ENCODE measurements around the gene VMP1. TPM values are rescaled to one million over a fixed set of nuclear protein-coding genes. Genes with fewer than 3 reads are reported as not detected.

Gene VMP1
- total and polyA plus RNA-seq, 2 of the 13 experiments (the other 11 are each of a cell fraction or from before 2014, with no cell fraction given), result 186 to 271 TPM

DNA sequence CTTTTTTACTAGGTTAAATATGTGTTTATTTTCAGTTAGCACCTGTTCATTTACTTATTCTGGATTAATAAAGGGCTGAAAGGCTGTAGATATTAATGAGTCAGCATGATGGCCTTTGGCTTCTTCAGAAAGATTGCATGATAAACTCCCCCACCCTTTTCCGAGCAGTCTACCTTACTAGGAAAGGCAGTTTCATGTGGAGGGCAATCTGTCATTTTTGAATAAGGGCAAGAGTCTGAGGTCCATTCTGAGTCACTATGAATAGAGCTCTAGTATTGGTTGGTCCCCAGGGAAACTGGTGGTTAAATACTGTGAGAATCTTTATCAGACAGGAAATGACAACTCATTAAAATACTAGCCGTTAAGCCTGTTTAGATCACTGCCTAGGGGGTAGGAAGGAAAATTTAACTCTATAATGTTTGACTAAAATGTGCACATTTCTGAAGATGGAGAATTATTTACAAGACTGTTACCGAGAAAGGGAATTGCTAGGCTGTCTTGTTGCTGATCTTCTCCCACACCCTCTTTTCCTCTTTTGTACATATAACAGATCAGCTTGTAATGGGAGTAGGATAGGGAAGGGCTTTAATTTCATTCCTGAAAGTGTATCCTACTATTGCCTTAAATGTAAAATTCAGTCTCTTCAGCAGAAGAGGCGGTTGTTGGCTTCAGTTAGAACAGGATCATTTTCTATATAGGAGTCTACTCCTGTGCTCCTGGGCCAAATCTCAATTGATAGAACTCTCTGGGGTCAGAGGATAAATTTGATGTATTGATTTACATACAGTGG lies 122.0 kb downstream of the VMP1 start (continued):
- TF ChIP-seq NFIC (IDR thresholded peaks at IDR 0.05; ENCODE audit: low read length), result no peak
- no peak for TF ChIP-seq ZNF280B (CRISPR knock-in tag; IDR thresholded peaks at IDR 0.05; ENCODE audit: borderline replicate concordance)
- no peak for TF ChIP-seq PHF8 (CRISPR knock-in tag; IDR thresholded peaks at IDR 0.05)
- no peak for TF ChIP-seq NFE2L1 (CRISPR knock-in tag; IDR thresholded peaks at IDR 0.05; ENCODE audit: borderline replicate concordance)
- no peak for TF ChIP-seq HES4 (CRISPR knock-in tag; IDR thresholded peaks at IDR 0.05; ENCODE audit: borderline replicate concordance)
- TF ChIP-seq MEIS2 (CRISPR knock-in tag; IDR thresholded peaks at IDR 0.05), result peak; percentile 72; the same call in 1 of the 2 replicates
- peak; percentile 94 for TF ChIP-seq SAP130 (CRISPR knock-in tag; IDR thresholded peaks at IDR 0.05; ENCODE audit: low read depth)
- TF ChIP-seq NCOA5 (CRISPR knock-in tag; IDR thresholded peaks at IDR 0.05), result no peak
- no peak for TF ChIP-seq ZNF446 (CRISPR knock-in tag; IDR thresholded peaks at IDR 0.05)
- no peak for TF ChIP-seq PAX8 (CRISPR knock-in tag; IDR thresholded peaks at IDR 0.05; ENCODE audit: borderline replicate concordance)
- no peak for TF ChIP-seq HDAC6 (IDR thresholded peaks at IDR 0.05; ENCODE audit: low read depth, low read length)
- TF ChIP-seq RXRA (CRISPR knock-in tag; IDR thresholded peaks at IDR 0.05), result no peak; the same call in 1 of the 2 replicates
- no peak for TF ChIP-seq CHD2 (IDR thresholded peaks at IDR 0.05; ENCODE audit: low read depth, low read length)
- peak; percentile 40 for TF ChIP-seq PATZ1 (CRISPR knock-in tag; IDR thresholded peaks at IDR 0.05)
- TF ChIP-seq ZNF616 (CRISPR knock-in tag; IDR thresholded peaks at IDR 0.05; ENCODE audit: low read depth), result no peak
- TF ChIP-seq TBX3 (IDR thresholded peaks at IDR 0.05; ENCODE audit: borderline replicate concordance), result peak; percentile 44; the same call in 1 of the 2 replicates
- TF ChIP-seq SOX6 (IDR thresholded peaks at IDR 0.05), result no peak
- TF ChIP-seq SOX6 (CRISPR knock-in tag; IDR thresholded peaks at IDR 0.05), result peak; percentile 58; the same call in 1 of the 2 replicates
- TF ChIP-seq GPBP1L1 (CRISPR knock-in tag; IDR thresholded peaks at IDR 0.05), result no peak
- no peak for TF ChIP-seq ZC3H4 (CRISPR knock-in tag; IDR thresholded peaks at IDR 0.05; ENCODE audit: borderline replicate concordance)
- TF ChIP-seq, protein P1, sequence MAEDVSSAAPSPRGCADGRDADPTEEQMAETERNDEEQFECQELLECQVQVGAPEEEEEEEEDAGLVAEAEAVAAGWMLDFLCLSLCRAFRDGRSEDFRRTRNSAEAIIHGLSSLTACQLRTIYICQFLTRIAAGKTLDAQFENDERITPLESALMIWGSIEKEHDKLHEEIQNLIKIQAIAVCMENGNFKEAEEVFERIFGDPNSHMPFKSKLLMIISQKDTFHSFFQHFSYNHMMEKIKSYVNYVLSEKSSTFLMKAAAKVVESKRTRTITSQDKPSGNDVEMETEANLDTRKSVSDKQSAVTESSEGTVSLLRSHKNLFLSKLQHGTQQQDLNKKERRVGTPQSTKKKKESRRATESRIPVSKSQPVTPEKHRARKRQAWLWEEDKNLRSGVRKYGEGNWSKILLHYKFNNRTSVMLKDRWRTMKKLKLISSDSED (CRISPR knock-in tag; IDR thresholded peaks at IDR 0.05), result no peak
- TF ChIP-seq, protein P2, sequence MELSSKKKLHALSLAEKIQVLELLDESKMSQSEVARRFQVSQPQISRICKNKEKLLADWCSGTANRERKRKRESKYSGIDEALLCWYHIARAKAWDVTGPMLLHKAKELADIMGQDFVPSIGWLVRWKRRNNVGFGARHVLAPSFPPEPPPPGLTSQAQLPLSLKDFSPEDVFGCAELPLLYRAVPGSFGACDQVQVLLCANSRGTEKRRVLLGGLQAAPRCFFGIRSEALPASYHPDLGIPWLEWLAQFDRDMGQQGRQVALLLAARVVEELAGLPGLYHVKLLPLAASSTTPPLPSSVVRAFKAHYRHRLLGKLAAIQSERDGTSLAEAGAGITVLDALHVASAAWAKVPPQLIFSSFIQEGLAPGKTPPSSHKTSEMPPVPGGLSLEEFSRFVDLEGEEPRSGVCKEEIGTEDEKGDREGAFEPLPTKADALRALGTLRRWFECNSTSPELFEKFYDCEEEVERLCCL (CRISPR knock-in tag; IDR thresholded peaks at IDR 0.05; ENCODE audit: borderline replicate concordance), result 0 out of 2 replicates have a peak, but pooled peaks have one; percentile 29
- no peak for TF ChIP-seq GTF3A (CRISPR knock-in tag; conservative IDR thresholded peaks at IDR 0.05)
